GM21423 (cell line): ENCODE measurements around the gene MANBA.
A peak's percentile ranks its signal among the peaks of the same experiment; 100 is the strongest.
"Not testable (repeated sequence)": the region's sequence is repeated elsewhere in the genome, so short reads cannot be mapped to it uniquely, and the experiment has no call there.

ENCODE experiments used
- ATAC-seq: cut with Tn5 transposase; IDR thresholded peaks from one replicate; pipeline ENCODE4 v1.9.1; 2021; ENCODE audit warnings: mild to moderate bottlenecking, moderate library complexity; ENCODE audit not compliant: unreplicated experiment

Gene MANBA

GRCh38 chr4:102725229-102725628, 35.5 kb downstream of the MANBA start:
- no peak for ATAC-seq

GRCh38 chr4:102723511-102723910, 37.3 kb downstream of the MANBA start:
- ATAC-seq: no peak

- no peak for ATAC-seq
Measured at GRCh38 chr4:102722740-102723139, 38.0 kb downstream of the MANBA start.

- not testable (repeated sequence) for ATAC-seq
Measured at GRCh38 chr4:102718833-102719575, 41.8 kb downstream of the MANBA start.

DNA sequence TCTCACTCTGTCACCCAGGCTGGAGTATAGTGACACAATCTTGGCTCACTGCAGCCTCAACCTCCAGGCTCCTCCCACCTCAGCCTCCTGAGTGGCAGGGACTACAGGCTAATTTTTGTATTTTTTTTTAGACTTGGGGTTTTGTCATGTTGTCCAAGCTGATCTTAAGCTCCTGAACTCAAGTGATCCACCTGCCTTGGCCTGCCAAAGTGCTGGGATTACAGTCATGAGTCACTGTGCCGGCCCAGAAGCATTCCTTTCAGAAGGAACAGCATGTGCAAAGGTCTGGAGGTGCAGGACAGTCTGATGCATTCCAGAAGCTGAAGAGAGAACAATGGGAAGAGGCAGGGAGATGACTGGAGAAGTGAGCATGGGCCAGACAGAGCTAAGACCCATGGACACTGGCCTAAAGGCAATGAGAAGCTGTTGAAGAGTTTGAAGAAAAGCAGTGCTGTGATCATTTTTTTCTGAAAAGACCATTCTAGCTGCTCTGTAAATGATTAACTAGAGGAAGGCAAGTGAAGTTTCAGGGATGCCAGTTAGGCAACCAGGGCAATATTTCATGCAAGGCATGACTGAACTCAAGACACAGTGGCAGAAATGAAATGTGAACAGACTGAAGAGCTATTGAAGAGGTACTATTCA, 43.2 kb downstream of the MANBA start:
- ATAC-seq: no peak

DNA sequence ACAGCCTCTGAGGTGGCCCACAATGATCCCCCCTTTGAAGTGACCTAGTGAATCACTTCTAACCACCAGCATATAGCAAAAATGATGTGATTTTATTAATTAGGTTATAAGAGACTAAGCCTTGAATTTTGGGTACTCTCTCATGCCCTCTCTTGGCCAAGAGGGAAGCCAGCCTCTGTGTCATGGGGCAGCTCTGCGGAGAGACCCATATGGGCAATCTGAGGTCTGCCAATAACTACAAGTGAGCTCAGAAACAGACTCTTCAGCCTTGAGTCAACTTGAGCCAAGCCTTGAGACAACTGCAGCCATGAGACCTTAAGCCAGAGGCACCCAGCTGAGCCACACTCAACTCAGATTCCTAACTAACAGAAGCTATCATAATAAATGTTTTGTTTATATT, 45.7 kb downstream of the MANBA start:
- no peak for ATAC-seq

- ATAC-seq: not testable (repeated sequence)
Measured at GRCh38 chr4:102713774-102714173, 47.0 kb downstream of the MANBA start.

- no peak for ATAC-seq
Measured at GRCh38 chr4:102713096-102713495, 47.7 kb downstream of the MANBA start.

GRCh38 chr4:102710986-102711385, 49.8 kb downstream of the MANBA start:
- no peak for ATAC-seq

- ATAC-seq: not testable (repeated sequence)
Measured at GRCh38 chr4:102709060-102709459, 51.7 kb downstream of the MANBA start.

- ATAC-seq: no peak
Measured at GRCh38 chr4:102707150-102707549, 53.6 kb downstream of the MANBA start.

GRCh38 chr4:102705391-102705935, 55.3 kb downstream of the MANBA start:
- ATAC-seq: no peak

DNA sequence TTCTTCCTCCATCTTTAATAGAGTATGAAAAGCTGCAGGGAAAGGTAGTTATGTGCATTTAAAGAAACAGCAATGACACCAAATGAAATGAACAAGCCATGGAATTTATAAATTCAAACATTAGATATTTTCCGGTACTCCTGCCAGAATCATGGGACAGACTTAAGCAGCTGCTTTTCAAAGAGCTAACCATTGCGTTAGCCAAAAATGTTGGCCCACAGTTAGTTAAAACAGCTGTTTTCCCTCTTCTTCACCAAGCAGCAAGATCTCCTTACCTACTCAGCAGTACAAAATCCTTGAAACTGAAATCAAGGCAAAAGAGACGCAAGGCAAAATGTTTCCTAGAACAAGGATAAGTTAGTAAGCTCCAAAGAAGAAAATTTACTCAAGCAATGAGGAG, 64.0 kb downstream of the MANBA start:
- ATAC-seq: no peak

- ATAC-seq: no peak
Measured at GRCh38 chr4:102694791-102695190, 66.0 kb downstream of the MANBA start.

DNA sequence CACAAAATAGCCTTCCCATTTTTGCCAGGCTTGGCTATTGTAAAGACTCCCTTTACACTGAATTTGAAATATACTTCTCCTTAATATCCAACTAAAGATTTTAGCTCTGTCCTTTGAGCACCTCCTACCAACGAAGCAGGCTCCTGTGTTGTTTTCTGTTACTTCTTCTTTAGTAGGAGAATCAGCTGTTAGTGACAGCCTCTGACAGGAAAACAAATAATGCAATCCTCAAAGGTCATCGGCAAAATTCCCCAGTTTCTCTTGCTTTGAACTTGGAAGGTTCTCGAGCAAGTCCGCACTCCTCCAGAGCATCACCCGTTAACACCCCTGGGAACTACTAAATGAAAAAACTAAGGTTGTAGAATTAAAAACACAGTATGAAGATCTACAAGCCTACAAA, 66.9 kb downstream of the MANBA start:
- no peak for ATAC-seq

DNA sequence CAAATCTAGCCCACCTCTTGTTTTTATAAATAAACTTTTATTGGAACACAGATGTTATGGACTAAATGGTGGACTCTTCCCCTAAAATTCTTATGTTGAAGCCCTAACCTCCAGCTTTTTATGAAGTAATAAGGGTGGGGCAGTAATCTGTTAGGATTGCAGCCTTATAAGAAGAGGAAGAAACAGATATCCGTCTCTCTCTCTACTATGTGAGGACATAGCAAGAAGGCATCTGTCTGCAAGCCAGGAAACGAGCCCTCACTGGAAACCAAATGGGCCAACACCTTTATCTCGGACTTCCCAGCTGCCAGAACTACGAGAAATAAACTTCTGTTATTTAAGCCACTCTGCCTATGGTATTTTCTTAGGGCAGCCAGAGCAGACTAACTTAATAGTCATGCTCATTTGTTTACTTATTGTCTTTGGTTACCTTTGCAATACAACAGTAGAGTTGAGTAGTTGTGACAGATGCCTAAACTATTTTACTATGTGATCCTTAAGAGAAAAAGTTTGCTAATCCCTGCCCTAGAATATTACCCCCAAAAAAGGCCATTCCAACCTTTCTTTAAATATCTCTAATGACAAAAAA, 67.4 kb downstream of the MANBA start:
- ATAC-seq: no peak

DNA sequence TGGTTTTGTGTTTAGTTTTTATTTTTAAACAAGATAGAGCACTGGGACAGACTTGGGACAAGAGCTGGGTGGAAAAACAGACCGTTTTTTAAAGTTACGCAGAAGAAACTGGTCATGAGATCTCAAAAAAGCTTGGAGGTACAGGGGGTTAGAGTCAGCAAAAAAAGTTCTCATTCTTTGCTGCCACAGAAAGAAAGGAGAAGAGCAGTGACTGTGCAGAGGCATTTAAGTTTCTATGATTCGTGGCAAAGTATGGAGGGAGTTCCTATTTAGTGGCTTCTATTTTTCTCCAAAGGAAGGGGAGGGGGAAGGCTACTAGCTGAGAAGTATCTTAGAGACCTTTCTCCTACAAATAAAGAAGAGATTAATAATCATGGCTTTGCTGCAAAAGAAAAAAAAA, 68.3 kb downstream of the MANBA start:
- no peak for ATAC-seq

GRCh38 chr4:102687982-102688433, 72.8 kb downstream of the MANBA start:
- ATAC-seq: peak; percentile 27

GRCh38 chr4:102687373-102687981, 73.3 kb downstream of the MANBA start:
- ATAC-seq: peak; percentile 92

GRCh38 chr4:102685768-102686167, 75.0 kb downstream of the MANBA start:
- ATAC-seq: no peak

DNA sequence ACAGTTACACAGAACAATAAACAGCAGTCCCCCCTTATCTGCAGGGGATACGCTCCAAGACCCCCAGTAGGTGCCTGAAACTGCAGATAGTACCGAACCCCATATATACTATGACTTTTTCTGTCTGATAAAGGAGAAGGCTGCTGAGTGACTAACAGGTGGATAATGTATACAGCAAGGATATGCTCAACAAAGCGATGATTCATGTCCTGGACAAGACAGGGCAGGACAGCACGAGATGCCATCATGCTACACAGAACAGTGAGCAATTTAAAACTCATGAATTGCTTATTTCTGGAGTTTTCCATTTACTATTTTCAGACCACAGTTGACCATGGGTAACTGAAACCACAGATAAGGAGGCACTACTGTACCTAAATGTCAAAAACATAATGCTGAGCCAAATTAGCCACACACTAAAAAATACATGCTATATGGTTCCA, 76.1 kb downstream of the MANBA start:
- no peak for ATAC-seq
